Pancreas (tissue), 10 donors: ENCODE results near the gene INPP5K. TPM values are rescaled to one million over a fixed set of nuclear protein-coding genes. Genes with fewer than 3 reads are reported as not detected.

Source experiments
- ATAC-seq, 4 donors: fragments of 200-7000 bp; cut with Tn5 transposase; one replicate each; pipeline versions ENCODE4 v1.8.0 to v1.9.1; 2020; ENCODE audit warnings: mild to moderate bottlenecking in 4 of 4, moderate library complexity in 4 of 4
- DNase-seq, 6 donors: peaks; one replicate each; pipeline ENCODE4 v3.0.0-alpha.2; 2020
- FAIRE-seq: peaks from 2 replicates; lab custom pipeline; 2012; peaks lifted over from hg19 to GRCh38; lab: Jason Lieb, UNC
- H3K27ac ChIP-seq, 4 donors: fragments of 200-600 bp; sonication (generic); 1 replicate in 3 of 4; 2 replicates in 1 of 4; pipeline versions ENCODE4 v1.5.0 to v1.8.0; 2020
- H3K27me3 ChIP-seq, 4 donors: fragments of 200-600 bp; one replicate each; pipeline ENCODE4 v1.8.0; 2021
- H3K36me3 ChIP-seq, 3 donors: fragments of 200-600 bp; sonication (generic) in 1 of 3; one replicate each; pipeline versions ENCODE4 v1.5.0 to v1.8.0; 2020 to 2021
- H3K4me1 ChIP-seq, 3 donors: fragments of 200-600 bp; one replicate each; pipeline ENCODE4 v1.8.0; 2021
- H3K4me3 ChIP-seq, 4 donors: fragments of 200-600 bp; sonication (generic) in 2 of 4; one replicate each; pipeline versions ENCODE4 v1.5.0 to v1.8.0; 2020 to 2021
- H3K9me3 ChIP-seq, 4 donors: fragments of 200-600 bp; one replicate each; pipeline ENCODE4 v1.8.0; 2021
- CTCF ChIP-seq, 4 donors: fragments of 200-600 bp; sonication (generic) in 3 of 4; IDR thresholded peaks; one replicate each; pipeline versions ENCODE4 v1.5.0 to v1.8.0; 2021; ENCODE audit warnings: antibody characterized with exemption in 4 of 4
- WGBS, 2 donors: extraction: QIAGEN DNeasy Blood & Tissue Kit; methylation state at CpG; one replicate each; pipeline ENCODE4 v1.1.7; 2013; 5-methylcytosine and 5-hydroxymethylcytosine counted together
- intact Hi-C, 3 donors: fragments of 100-400 bp; cut with DNase I; formaldehyde crosslinking; loops; one replicate each; pipeline versions ENCODE4 v1.11.1 to v1.14.2; 2022
- polyA plus RNA-seq, 2 donors: library from polyadenylated mRNA; stranded (reverse); fragments of 200-250 nt; gene quantifications; one replicate each; pipeline ENCODE4 v1.2.3, GENCODE V29; 2013
- total RNA-seq, 6 donors: library from RNA; stranded (reverse); fragmentation: NEBNext Ultra II Directional in 4 of 6; extraction: Animal tissue kit (Norgen Biotek cat#: 25700) in 4 of 6; gene quantifications; one replicate each; pipeline versions ENCODE4 v1.2.1 to v1.2.4, GENCODE V29; 2021 to 2023
- donor health status: healthy with polysubstance abuse.
- donor health status: DM: no; HTN: no; CAD: no; lungs with moderate emphysema.
- donor health status: DM: no; HTN: no; CAD: no.
- donor health status: control.
- donor health status: control.
- donor health status: Bipolar disorder and iron deficiency.
- donor health status: DM: yes; HTN: yes; CAD: no.
- donor health status: DM: no; HTN: no; CAD: no.
- donor health status: DM: no; HTN: no; CAD: no.
- donor health status: DM: yes; HTN: yes; CAD: no.

INPP5K gene
- total and polyA plus RNA-seq, 8 donors: 13.2 to 24.4 (median 17.8) TPM

GRCh38 chr17:1561420-1562175, 45.2 kb upstream of the INPP5K start:
- WGBS, 2 donors: 2 to 3% methylated on average over 47 of the region's 47 CpGs
- Histone ChIP-seq H3K4me1 (peaks cover 0 to 5% (median 0%) of the 10 kb centered on the region in 3 donors), H3K27ac (peak overlapping the region; percentile 48 to 75 (median 69)), H3K36me3 (no peaks in the 10 kb centered on the region), H3K27me3 (no peaks in the 10 kb centered on the region), H3K4me3 (peak overlapping the region; percentile 66 to 92 (median 76)), H3K9me3 (no peaks in the 10 kb centered on the region)
- ATAC-seq (peak; percentile 30 to 60 (median 52)), FAIRE-seq (no peak), DNase-seq (peak in 3 of 6 donors; percentile 40 to 74 (median 59))
- TF ChIP-seq CTCF (IDR thresholded peaks at IDR 0.05): no peak
- intact Hi-C loops: no loop called here

GRCh38 chr17:1560858-1561355, 44.5 kb upstream of the INPP5K start:
- ATAC-seq: no peak
- peak overlapping the region in 2 of 4 donors; percentile 79 to 92 for H3K4me3 ChIP-seq
- H3K9me3 ChIP-seq: no peaks in the 10 kb centered on the region
- H3K27ac ChIP-seq: no peak overlapping the region
- no peak for TF ChIP-seq CTCF (IDR thresholded peaks at IDR 0.05)
- no peak for DNase-seq
- FAIRE-seq: no peak
- H3K36me3 ChIP-seq: no peaks in the 10 kb centered on the region
- H3K27me3 ChIP-seq: no peaks in the 10 kb centered on the region
- peaks cover 0 to 5% (median 0%) of the 10 kb centered on the region in 3 donors for H3K4me1 ChIP-seq
- intact Hi-C loops: no loop called here
- 50 to 70% methylated on average over 7 of the region's 7 CpGs for WGBS, 2 donors

- DNase-seq: no peak
- WGBS, 2 donors: 58 to 71% methylated on average over 22 of the region's 22 CpGs
- TF ChIP-seq CTCF (IDR thresholded peaks at IDR 0.05): no peak
- H3K27me3 ChIP-seq: no peaks in the 10 kb centered on the region
- no peaks in the 10 kb centered on the region for H3K9me3 ChIP-seq
- peak overlapping the region in 1 of 4 donors; percentile 92 for H3K4me3 ChIP-seq
- FAIRE-seq: no peak
- peaks cover 0 to 5% (median 0%) of the 10 kb centered on the region in 3 donors for H3K4me1 ChIP-seq
- no peak for ATAC-seq
- H3K36me3 ChIP-seq: no peaks in the 10 kb centered on the region
- H3K27ac ChIP-seq: no peak overlapping the region
- intact Hi-C loops: no loop called here
Observed at GRCh38 chr17:1560101-1560857, 43.9 kb upstream of the INPP5K start.

GRCh38 chr17:1559047-1560043, 42.9 kb upstream of the INPP5K start:
- no peak for FAIRE-seq
- H3K9me3 ChIP-seq: no peaks in the 10 kb centered on the region
- H3K4me1 ChIP-seq: peaks cover 0 to 5% (median 0%) of the 10 kb centered on the region in 3 donors
- no peak overlapping the region for H3K27ac ChIP-seq
- no peak for DNase-seq
- no peak overlapping the region for H3K4me3 ChIP-seq
- WGBS, 2 donors: 83 to 88% methylated on average over 10 of the region's 10 CpGs
- no peaks in the 10 kb centered on the region for H3K27me3 ChIP-seq
- intact Hi-C loops: loop anchor here in 1 of 3 donors (10.0 kb wide), 1 partner anchor 285 kb away; the partner anchor contains the start of genes BHLHA9 and TRARG1
- no peak for TF ChIP-seq CTCF (IDR thresholded peaks at IDR 0.05)
- no peak for ATAC-seq
- H3K36me3 ChIP-seq: no peaks in the 10 kb centered on the region
